Thyroid gland (tissue), 4 donors: Measurements from ENCODE around the gene CDC42BPA.

Experiments
- POLR2A ChIP-seq, 2 donors: fragments of 450-650 bp; IDR thresholded peaks; one replicate each; pipeline ENCODE4 v1.6.1; 2017; ENCODE audit warnings: antibody characterized with exemption in 2 of 2, mild to moderate bottlenecking in 2 of 2, moderate library complexity in 1 of 2
- TF ChIP-seq, protein P1 (sequence below), 6 experiments: fragments of 200-600 bp in 3 of 6; fragments of 450-650 bp in 3 of 6; sonication (generic) in 3 of 6; IDR thresholded peaks; one replicate each; pipeline ENCODE4 v1.5.1; 2016 to 2019; ENCODE audit warnings: antibody characterized with exemption in 6 of 6, mild to moderate bottlenecking in 2 of 6, inconsistent platforms in 1 of 6, moderate library complexity in 1 of 6

DNA sequence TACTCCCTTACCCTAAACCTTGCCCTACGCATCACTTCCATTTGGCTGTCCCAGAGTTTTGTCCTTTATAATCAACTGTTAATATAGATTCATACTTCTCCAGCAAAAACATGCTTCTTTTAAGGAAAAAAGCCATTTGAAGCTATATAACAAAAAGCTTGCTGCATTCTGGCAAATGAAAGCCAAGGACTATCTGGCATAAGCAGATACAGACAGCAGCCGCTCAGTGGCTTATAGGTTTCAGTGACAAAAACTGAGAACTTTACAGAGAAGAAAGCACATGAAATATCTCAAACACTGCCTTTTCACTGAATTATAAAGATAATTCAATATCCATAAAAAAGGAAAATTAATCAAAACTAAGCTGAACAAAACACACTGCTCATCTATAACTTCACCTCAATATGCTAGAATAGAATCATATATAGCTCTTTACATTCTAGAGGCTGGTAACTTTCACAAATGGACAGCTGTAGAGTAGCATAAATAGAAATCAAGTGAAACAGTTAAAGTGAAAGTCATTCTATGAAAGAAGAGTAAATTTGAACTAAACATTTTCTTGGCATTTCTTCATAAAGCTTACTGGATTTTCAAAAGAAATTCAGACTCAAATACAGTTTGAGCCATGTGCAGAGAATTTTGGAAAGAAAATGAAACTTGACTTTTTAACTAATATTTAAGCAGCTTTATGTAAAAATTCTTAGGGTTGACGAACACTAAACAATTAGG, 19.6 kb downstream of the CDC42BPA start:
- TF ChIP-seq POLR2A (IDR thresholded peaks at IDR 0.05) = no peak
- TF ChIP-seq, protein P1, sequence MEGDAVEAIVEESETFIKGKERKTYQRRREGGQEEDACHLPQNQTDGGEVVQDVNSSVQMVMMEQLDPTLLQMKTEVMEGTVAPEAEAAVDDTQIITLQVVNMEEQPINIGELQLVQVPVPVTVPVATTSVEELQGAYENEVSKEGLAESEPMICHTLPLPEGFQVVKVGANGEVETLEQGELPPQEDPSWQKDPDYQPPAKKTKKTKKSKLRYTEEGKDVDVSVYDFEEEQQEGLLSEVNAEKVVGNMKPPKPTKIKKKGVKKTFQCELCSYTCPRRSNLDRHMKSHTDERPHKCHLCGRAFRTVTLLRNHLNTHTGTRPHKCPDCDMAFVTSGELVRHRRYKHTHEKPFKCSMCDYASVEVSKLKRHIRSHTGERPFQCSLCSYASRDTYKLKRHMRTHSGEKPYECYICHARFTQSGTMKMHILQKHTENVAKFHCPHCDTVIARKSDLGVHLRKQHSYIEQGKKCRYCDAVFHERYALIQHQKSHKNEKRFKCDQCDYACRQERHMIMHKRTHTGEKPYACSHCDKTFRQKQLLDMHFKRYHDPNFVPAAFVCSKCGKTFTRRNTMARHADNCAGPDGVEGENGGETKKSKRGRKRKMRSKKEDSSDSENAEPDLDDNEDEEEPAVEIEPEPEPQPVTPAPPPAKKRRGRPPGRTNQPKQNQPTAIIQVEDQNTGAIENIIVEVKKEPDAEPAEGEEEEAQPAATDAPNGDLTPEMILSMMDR (IDR thresholded peaks at IDR 0.05) = no peak
